Measurements from ENCODE around the gene ADAMTS16.

DNA sequence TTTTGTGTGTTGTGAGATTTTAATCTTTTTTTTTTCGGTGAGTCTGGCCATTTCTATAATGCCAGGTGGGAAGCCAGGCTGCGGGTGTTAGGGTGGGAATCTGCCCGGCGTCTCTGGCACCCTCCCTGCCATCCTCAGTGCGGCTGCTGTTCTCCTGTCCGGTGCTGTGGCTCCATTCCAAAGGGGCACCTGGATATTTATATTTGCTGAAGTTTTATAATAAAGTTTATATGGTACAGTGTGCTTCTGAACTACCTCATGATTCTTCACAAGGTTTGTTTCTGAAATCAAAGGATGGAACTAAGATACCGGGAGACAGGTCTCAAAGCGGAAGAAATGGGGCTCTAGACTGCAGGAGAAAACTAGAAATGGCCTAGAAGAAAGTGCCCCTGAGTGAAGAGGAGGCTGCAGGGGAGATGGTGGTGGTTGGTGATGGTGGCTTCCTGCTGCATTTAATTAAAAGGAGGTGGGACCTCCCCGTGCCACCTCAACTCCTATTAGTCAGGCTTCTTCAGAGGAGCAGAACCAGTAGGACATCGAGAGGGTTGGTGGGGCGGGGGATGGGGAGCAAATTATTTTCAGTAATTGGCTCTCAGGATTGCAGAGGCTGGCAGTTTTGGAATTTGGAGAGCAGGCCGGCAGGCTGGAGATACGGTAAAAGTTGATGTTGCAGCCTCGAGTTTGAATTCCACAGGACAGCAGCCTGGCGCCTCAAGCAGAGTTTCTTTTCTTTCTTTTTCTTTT is 180.1 kb downstream of the ADAMTS16 start:
- TF ChIP-seq ARNTL (CRISPR knock-in tag; IDR thresholded peaks at IDR 0.05; ENCODE audit: borderline replicate concordance, low read depth) (no peak), CSDC2 (CRISPR knock-in tag; IDR thresholded peaks at IDR 0.05) (no peak), RARB (CRISPR knock-in tag; IDR thresholded peaks at IDR 0.05) (no peak), TSHZ2 (CRISPR knock-in tag; IDR thresholded peaks at IDR 0.05) (no peak)

Data from SK-N-SH treated with all-trans-retinoic acid at 6 μM for 48 hours (cell line).